Measurements from ENCODE around the gene ZNF587B.
"Not testable (repeated sequence)": the region's sequence is repeated elsewhere in the genome, so short reads cannot be mapped to it uniquely, and the experiment has no call there.

Gene ZNF587B

DNA sequence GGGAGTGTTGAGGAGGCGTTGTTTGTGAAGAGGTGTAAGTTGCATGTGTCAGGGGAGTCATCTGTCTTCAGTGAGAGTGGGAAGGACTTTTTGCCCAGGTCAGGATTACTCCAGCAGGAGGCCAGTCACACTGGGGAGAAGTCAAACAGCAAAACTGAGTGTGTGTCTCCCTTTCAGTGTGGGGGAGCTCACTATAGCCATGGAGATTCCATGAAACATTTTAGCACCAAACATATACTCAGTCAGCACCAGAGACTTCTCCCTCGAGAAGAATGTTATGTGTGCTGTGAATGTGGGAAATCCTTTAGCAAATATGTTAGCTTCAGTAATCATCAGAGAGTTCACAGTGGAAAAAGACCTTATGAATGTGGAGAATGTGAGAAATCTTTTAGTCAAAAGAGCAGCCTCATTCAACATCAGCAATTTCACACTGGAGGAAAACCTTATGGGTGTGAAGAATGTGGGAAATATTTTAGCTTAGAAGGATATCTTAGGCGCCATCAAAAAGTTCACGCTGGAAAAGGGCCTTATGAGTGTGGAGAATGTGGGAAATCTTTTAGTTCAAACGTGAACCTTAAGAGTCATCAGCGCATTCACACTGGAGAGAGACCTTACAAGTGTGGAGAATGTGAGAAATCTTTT lies 11.1 kb downstream of the ZNF587B start:
- peaks cover 6% of the 10 kb centered on the region; the same call in 1 of the 2 replicates for H3K79me2 ChIP-seq (ENCODE audit: insufficient read depth, low read length)
- no peak for TF ChIP-seq CTCF (IDR thresholded peaks at IDR 0.05; ENCODE audit: low read length)
- TF ChIP-seq EZH2 (IDR thresholded peaks at IDR 0.05; ENCODE audit: borderline replicate concordance, low read length): no peak
- no peaks in the 10 kb centered on the region for H3K4me1 ChIP-seq (ENCODE audit: insufficient read depth, low read length, severe bottlenecking)
- H3K27me3 ChIP-seq (ENCODE audit: insufficient read depth, low read length): no peaks in the 10 kb centered on the region
- H4K20me1 ChIP-seq (ENCODE audit: insufficient read depth, low read length): no peaks in the 10 kb centered on the region
- no peaks in the 10 kb centered on the region for H3F3A ChIP-seq (ENCODE audit: insufficient read depth, low read length)
- H3K27ac ChIP-seq (ENCODE audit: low read depth, low read length, poor library complexity, severe bottlenecking): no peak overlapping the region
- H3K4me3 ChIP-seq (ENCODE audit: low read depth, low read length, poor library complexity, severe bottlenecking): no peak overlapping the region
- H3K9ac ChIP-seq (ENCODE audit: low read length): no peak overlapping the region
- H3K9me2 ChIP-seq (ENCODE audit: low read depth, low read length): no peaks in the 10 kb centered on the region
- H3K36me3 ChIP-seq (ENCODE audit: insufficient read depth, low read length): peaks cover 76% of the 10 kb centered on the region
- no peaks in the 10 kb centered on the region for H3K9me3 ChIP-seq (ENCODE audit: low read length)
- no peak overlapping the region for H2AFZ ChIP-seq (ENCODE audit: low read length)
- H3K4me2 ChIP-seq (ENCODE audit: low read length): no peak overlapping the region

DNA sequence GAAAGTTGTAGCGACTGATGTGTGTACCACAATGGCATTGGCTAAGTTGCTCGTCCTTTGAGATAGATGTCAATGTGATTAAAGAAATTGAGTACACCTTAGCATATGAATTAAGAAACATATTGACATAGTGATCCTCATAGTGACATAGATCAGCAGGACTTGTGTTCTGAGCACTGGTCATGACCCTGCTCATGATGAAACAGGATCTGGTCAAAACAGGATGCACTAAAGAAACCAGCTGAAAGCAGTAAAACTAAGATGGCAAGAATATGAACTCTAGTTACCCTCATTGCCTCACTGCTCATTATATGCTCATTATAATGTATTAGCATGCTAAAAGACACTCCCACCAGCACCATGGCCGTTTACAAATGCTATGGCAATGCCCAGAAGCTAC lies 17.1 kb downstream of the ZNF587B start:
- H3K4me1 ChIP-seq (ENCODE audit: insufficient read depth, low read length, severe bottlenecking); H2AFZ ChIP-seq (ENCODE audit: low read length); H4K20me1 ChIP-seq (ENCODE audit: insufficient read depth, low read length); H3K9me2 ChIP-seq (ENCODE audit: low read depth, low read length); H3F3A ChIP-seq (ENCODE audit: insufficient read depth, low read length); H3K4me3 ChIP-seq (ENCODE audit: low read depth, low read length, poor library complexity, severe bottlenecking); H3K79me2 ChIP-seq (ENCODE audit: insufficient read depth, low read length); H3K27me3 ChIP-seq (ENCODE audit: insufficient read depth, low read length); H3K4me2 ChIP-seq (ENCODE audit: low read length); H3K9me3 ChIP-seq (ENCODE audit: low read length); H3K27ac ChIP-seq (ENCODE audit: low read depth, low read length, poor library complexity, severe bottlenecking); H3K9ac ChIP-seq (ENCODE audit: low read length): not testable (repeated sequence)
- H3K36me3 ChIP-seq (ENCODE audit: insufficient read depth, low read length): peaks cover 39% of the 10 kb centered on the region

DNA sequence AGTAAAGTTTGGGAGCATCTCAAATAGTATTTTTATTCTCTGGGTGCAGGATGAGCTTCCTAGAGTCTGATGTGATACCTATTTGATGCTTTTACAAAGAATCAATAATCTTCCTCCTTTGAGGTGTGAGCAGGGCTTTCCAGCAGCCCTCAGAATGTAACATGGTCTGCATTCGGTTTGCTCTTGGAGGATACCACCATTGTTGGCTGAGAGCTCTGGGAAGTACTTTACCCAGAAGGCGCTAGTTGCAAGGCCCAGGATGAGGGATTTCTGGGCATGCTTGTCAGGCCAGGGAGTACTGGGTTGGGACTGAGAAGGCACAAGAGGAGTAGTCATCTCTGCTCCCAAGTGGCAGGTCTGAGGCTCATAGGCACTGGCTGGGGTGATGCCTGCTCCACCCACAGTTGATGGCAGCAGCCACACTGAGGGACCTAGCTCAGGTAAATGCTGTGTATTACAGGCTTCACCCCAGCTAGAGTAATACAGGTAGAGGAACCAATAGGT lies 19.1 kb downstream of the ZNF587B start:
- not testable (repeated sequence) for H3K27me3 ChIP-seq (ENCODE audit: insufficient read depth, low read length); H2AFZ ChIP-seq (ENCODE audit: low read length); H3K9me2 ChIP-seq (ENCODE audit: low read depth, low read length); H3F3A ChIP-seq (ENCODE audit: insufficient read depth, low read length); H4K20me1 ChIP-seq (ENCODE audit: insufficient read depth, low read length); H3K79me2 ChIP-seq (ENCODE audit: insufficient read depth, low read length); H3K4me1 ChIP-seq (ENCODE audit: insufficient read depth, low read length, severe bottlenecking); H3K9ac ChIP-seq (ENCODE audit: low read length); H3K9me3 ChIP-seq (ENCODE audit: low read length)
- H3K27ac ChIP-seq (ENCODE audit: low read depth, low read length, poor library complexity, severe bottlenecking): peak overlapping the region; percentile 39
- peak overlapping the region; percentile 93; the same call in 1 of the 2 replicates for H3K4me2 ChIP-seq (ENCODE audit: low read length)
- H3K4me3 ChIP-seq (ENCODE audit: low read depth, low read length, poor library complexity, severe bottlenecking): peak overlapping the region; percentile 95
- H3K36me3 ChIP-seq (ENCODE audit: insufficient read depth, low read length): peaks cover 43% of the 10 kb centered on the region

GRCh38 chr19:57849666-57850473 lies 19.8 kb downstream of the ZNF587B start, which contains the start of gene ZNF587:
TSS of gene ZNF587 (plus strand) at chr19:57849859. CDS start at chr19:57850039, 180 bp downstream.
- H3K36me3 ChIP-seq (ENCODE audit: insufficient read depth, low read length): peaks cover 43% of the 10 kb centered on the region
- H4K20me1 ChIP-seq (ENCODE audit: insufficient read depth, low read length); H3F3A ChIP-seq (ENCODE audit: insufficient read depth, low read length); H3K9me3 ChIP-seq (ENCODE audit: low read length); H3K27me3 ChIP-seq (ENCODE audit: insufficient read depth, low read length); H3K79me2 ChIP-seq (ENCODE audit: insufficient read depth, low read length); H2AFZ ChIP-seq (ENCODE audit: low read length); H3K4me1 ChIP-seq (ENCODE audit: insufficient read depth, low read length, severe bottlenecking); H3K9me2 ChIP-seq (ENCODE audit: low read depth, low read length): not testable (repeated sequence)
- H3K27ac ChIP-seq (ENCODE audit: low read depth, low read length, poor library complexity, severe bottlenecking): peak within 1 kb of the TSS; percentile 62
- peak within 1 kb of the TSS; percentile 95 for H3K4me3 ChIP-seq (ENCODE audit: low read depth, low read length, poor library complexity, severe bottlenecking)
- peak within 1 kb of the TSS; percentile 93 for H3K4me2 ChIP-seq (ENCODE audit: low read length)
- H3K9ac ChIP-seq (ENCODE audit: low read length): peak within 1 kb of the TSS; percentile 95
